Panc1 (cell line): ENCODE data around the gene CYSLTR1. TPM values are rescaled to one million over a fixed set of nuclear protein-coding genes. Genes with fewer than 3 reads are reported as not detected.

Experiments used
- ATAC-seq: fragments of 200-7000 bp; cut with Tn5 transposase; 2 replicates; pipeline ENCODE4 v1.9.1; 2020; ENCODE audit warnings: mild to moderate bottlenecking, moderate library complexity
- BruUV-seq: library from RNA; stranded (reverse); fragments of 400-500 nt; replicated peaks from 2 replicates; lab custom pipeline; 2021; lab: Mats Ljungman, UMichigan
- CTCF ChIA-PET: fragments of 300-600 bp; sonication (Branson Sonifier 250); formaldehyde crosslinking; loops from one replicate; lab custom pipeline; 2022; ENCODE audit warnings: antibody characterized with exemption; lab: Charles Lee
- POLR2A ChIA-PET: fragments of 300-600 bp; sonication (Branson Sonifier 250); formaldehyde crosslinking; loops from one replicate; lab custom pipeline; 2022; ENCODE audit warnings: antibody characterized with exemption; lab: Charles Lee
- DNase-seq: peaks from one replicate; pipeline ENCODE4 v3.0.0-alpha.2; 2010; ENCODE audit warnings: low read depth, low spot score
- H3K27ac ChIP-seq: 2 replicates; pipeline ENCODE4 v1.5.1; 2011; ENCODE audit warnings: mild to moderate bottlenecking, low read length, inconsistent platforms
- H3K27me3 ChIP-seq: fragments of 200-500 bp; sonication (Bioruptor generic); 2 replicates; pipeline ENCODE4 v1.6.0; 2014; ENCODE audit warnings: low read length, inconsistent platforms; ENCODE audit not compliant: control insufficient read depth, insufficient read depth
- H3K36me3 ChIP-seq: fragments of 200-500 bp; sonication (Bioruptor generic); 2 replicates; pipeline ENCODE4 v1.5.1; 2014; ENCODE audit warnings: inconsistent platforms, mild to moderate bottlenecking, low read length, moderate library complexity; ENCODE audit not compliant: control insufficient read depth, insufficient read depth
- H3K4me1 ChIP-seq: 2 replicates; pipeline ENCODE4 v1.5.1; 2011; ENCODE audit warnings: inconsistent platforms, mild to moderate bottlenecking, low read length, moderate library complexity; ENCODE audit not compliant: control insufficient read depth, insufficient read depth
- H3K4me3 ChIP-seq, 2 experiments: 2 replicates each; pipeline ENCODE4 v1.5.1; 2011 to 2012; ENCODE audit warnings: low read depth in 2 of 2, low read length in 2 of 2, mild to moderate bottlenecking in 2 of 2, inconsistent platforms in 1 of 2, moderate library complexity in 1 of 2
- H3K9me3 ChIP-seq: fragments of 200-500 bp; sonication (Bioruptor generic); 2 replicates; pipeline ENCODE4 v1.5.1; 2014; ENCODE audit warnings: low read depth, mild to moderate bottlenecking, inconsistent platforms, low read length, moderate library complexity; ENCODE audit not compliant: control insufficient read depth, insufficient read depth
- POLR2AphosphoS5 ChIP-seq: IDR thresholded peaks from 2 replicates; pipeline ENCODE4 v1.6.1; 2012; ENCODE audit warnings: mild to moderate bottlenecking, low read depth, low read length, moderate library complexity
- REST ChIP-seq, 2 experiments: IDR thresholded peaks; 2 replicates each; pipeline ENCODE4 v1.6.1; 2011 to 2012; ENCODE audit warnings: low read depth in 2 of 2, control low read depth in 1 of 2, low read length in 1 of 2, mild to moderate bottlenecking in 1 of 2, moderate library complexity in 1 of 2; ENCODE audit not compliant: insufficient read depth in 1 of 2
- SIN3A ChIP-seq: IDR thresholded peaks from 2 replicates; pipeline ENCODE4 v1.6.1; 2012; ENCODE audit warnings: low read depth, mild to moderate bottlenecking, low read length, moderate library complexity, borderline replicate concordance; ENCODE audit not compliant: insufficient read depth
- TCF7L2 ChIP-seq: IDR thresholded peaks from 2 replicates; pipeline ENCODE4 v1.6.1; 2011; ENCODE audit warnings: mild to moderate bottlenecking, low read depth, low read length, inconsistent platforms
- in situ Hi-C: cut with HindIII; loops from 2 replicates; pipeline ENCODE4 v1.10.0; 2016; ENCODE audit warnings: low sequenced_read_pairs, low pct_unique_long_range_greater_than_20kb
- intact Hi-C: fragments of 100-400 bp; cut with micrococcal nuclease; formaldehyde crosslinking; loops from one replicate; pipeline ENCODE4 v1.10.0; 2022; ENCODE audit not compliant: unreplicated experiment
- total RNA-seq: library from RNA; stranded (reverse); gene quantifications from one replicate; pipeline ENCODE4 v1.2.1, GENCODE V29; 2021; ENCODE audit not compliant: unreplicated experiment
- TF ChIP-seq, protein P1 (sequence below): fragments of 450-650 bp; IDR thresholded peaks from 2 replicates; pipeline ENCODE4 v1.5.1; 2017; ENCODE audit warnings: mild to moderate bottlenecking

The CYSLTR1 gene
- total RNA-seq, 1 experiment from 2014 or later: not detected

GRCh38 chrX:78316265-78316664 lies 11.1 kb downstream of the CYSLTR1 start:
- Histone ChIP-seq H3K27me3 (no peaks in the 10 kb centered on the region), H3K4me1 (no peaks in the 10 kb centered on the region), H3K27ac (no peak overlapping the region), H3K36me3 (no peaks in the 10 kb centered on the region), H3K9me3 (no peaks in the 10 kb centered on the region), H3K4me3 (no peak overlapping the region)
- TF ChIP-seq REST (IDR thresholded peaks at IDR 0.05; ENCODE audit: insufficient read depth in 1 of 2, low read depth in 2 of 2, low read length in 1 of 2): no peak
- no peak for TF ChIP-seq POLR2AphosphoS5
- TF ChIP-seq TCF7L2: no peak
- TF ChIP-seq, protein P1, sequence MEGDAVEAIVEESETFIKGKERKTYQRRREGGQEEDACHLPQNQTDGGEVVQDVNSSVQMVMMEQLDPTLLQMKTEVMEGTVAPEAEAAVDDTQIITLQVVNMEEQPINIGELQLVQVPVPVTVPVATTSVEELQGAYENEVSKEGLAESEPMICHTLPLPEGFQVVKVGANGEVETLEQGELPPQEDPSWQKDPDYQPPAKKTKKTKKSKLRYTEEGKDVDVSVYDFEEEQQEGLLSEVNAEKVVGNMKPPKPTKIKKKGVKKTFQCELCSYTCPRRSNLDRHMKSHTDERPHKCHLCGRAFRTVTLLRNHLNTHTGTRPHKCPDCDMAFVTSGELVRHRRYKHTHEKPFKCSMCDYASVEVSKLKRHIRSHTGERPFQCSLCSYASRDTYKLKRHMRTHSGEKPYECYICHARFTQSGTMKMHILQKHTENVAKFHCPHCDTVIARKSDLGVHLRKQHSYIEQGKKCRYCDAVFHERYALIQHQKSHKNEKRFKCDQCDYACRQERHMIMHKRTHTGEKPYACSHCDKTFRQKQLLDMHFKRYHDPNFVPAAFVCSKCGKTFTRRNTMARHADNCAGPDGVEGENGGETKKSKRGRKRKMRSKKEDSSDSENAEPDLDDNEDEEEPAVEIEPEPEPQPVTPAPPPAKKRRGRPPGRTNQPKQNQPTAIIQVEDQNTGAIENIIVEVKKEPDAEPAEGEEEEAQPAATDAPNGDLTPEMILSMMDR: no peak
- TF ChIP-seq SIN3A: no peak
- ATAC-seq: no peak
- POLR2A ChIA-PET: no interaction called here
- CTCF ChIA-PET: no interaction called here
- BruUV-seq: no TSS peak
- intact Hi-C loops (no loop called here), in situ Hi-C loops (no loop called here)
- no peak for DNase-seq

DNA sequence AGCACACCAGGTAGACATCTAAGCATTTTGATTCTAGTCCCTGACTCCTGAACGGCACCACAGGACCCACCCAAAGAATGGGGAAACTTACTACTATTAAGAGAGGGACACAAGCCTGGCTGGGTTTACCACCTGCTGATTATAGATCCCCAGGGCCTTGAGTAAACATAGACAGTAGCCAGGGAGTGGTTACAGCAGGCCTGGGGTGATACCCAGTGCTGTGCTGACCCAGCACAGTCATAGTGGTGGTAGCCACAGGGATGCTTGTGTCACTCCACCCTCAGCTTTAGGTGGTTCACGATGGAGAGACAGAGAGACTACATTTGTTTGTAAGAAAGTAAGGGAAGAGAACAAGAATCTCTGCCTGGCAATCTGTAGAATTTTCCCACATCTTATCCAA lies 11.7 kb downstream of the CYSLTR1 start:
- ChIA-PET POLR2A (no interaction called here), CTCF (no interaction called here)
- in situ Hi-C loops: no loop called here
- ATAC-seq (no peak), DNase-seq (no peak)
- Histone ChIP-seq H3K4me3 (no peak overlapping the region), H3K4me1 (no peaks in the 10 kb centered on the region), H3K27me3 (no peaks in the 10 kb centered on the region), H3K9me3 (no peaks in the 10 kb centered on the region), H3K36me3 (no peaks in the 10 kb centered on the region), H3K27ac (no peak overlapping the region)
- no TSS peak for BruUV-seq
- TF ChIP-seq TCF7L2 (no peak), REST (IDR thresholded peaks at IDR 0.05; ENCODE audit: insufficient read depth in 1 of 2, low read depth in 2 of 2, low read length in 1 of 2) (no peak), POLR2AphosphoS5 (no peak), SIN3A (no peak)
- TF ChIP-seq, protein P1: no peak
- intact Hi-C loops: no loop called here
